HG03095 (cell line): Measurements from ENCODE around the gene OLA1.
"Not testable (repeated sequence)": the region's sequence is repeated elsewhere in the genome, so short reads cannot be mapped to it uniquely, and the experiment has no call there.

Source experiments
- ATAC-seq: cut with Tn5 transposase; IDR thresholded peaks from one replicate; pipeline ENCODE4 v1.9.1; 2021; ENCODE audit warnings: moderate library complexity; ENCODE audit not compliant: unreplicated experiment

Gene OLA1

GRCh38 chr2:174248187-174248997, at the start of gene OLA1:
TSS of gene OLA1 (minus strand) at chr2:174248532. CDS start at chr2:174246815, 1,717 bp downstream.
- peak; percentile 97 for ATAC-seq

- ATAC-seq: no peak
Measured at GRCh38 chr2:174292908-174293307, 44.6 kb upstream of the OLA1 start.

- ATAC-seq: no peak
Measured at GRCh38 chr2:174286172-174286571, 37.8 kb upstream of the OLA1 start.

GRCh38 chr2:174282441-174282840, 34.1 kb upstream of the OLA1 start:
- no peak for ATAC-seq

GRCh38 chr2:174281736-174282135, 33.4 kb upstream of the OLA1 start:
- no peak for ATAC-seq

- no peak for ATAC-seq
Measured at GRCh38 chr2:174280596-174280995, 32.3 kb upstream of the OLA1 start.

GRCh38 chr2:174270263-174270662, 21.9 kb upstream of the OLA1 start:
- ATAC-seq: not testable (repeated sequence)

- no peak for ATAC-seq
Measured at GRCh38 chr2:174266288-174266687, 18.0 kb upstream of the OLA1 start.

GRCh38 chr2:174263997-174264396, 15.7 kb upstream of the OLA1 start:
- ATAC-seq: no peak

- ATAC-seq: no peak
Measured at GRCh38 chr2:174259981-174260380, 11.6 kb upstream of the OLA1 start.

- no peak for ATAC-seq
Measured at GRCh38 chr2:174254267-174254666, 5.9 kb upstream of the OLA1 start.

- no peak for ATAC-seq
Measured at GRCh38 chr2:174248998-174249592, 763 bp upstream of the OLA1 start.

GRCh38 chr2:174247474-174248186, 702 bp downstream of the OLA1 start:
- peak; percentile 10 for ATAC-seq

GRCh38 chr2:174246944-174247381, 1.4 kb downstream of the OLA1 start:
- no peak for ATAC-seq

- not testable (repeated sequence) for ATAC-seq
Measured at GRCh38 chr2:174245628-174246027, 2.7 kb downstream of the OLA1 start.

GRCh38 chr2:174245065-174245464, 3.3 kb downstream of the OLA1 start:
- no peak for ATAC-seq

- no peak for ATAC-seq
Measured at GRCh38 chr2:174243812-174244211, 4.5 kb downstream of the OLA1 start.

- ATAC-seq: no peak
Measured at GRCh38 chr2:174240097-174240496, 8.2 kb downstream of the OLA1 start.

- ATAC-seq: no peak
Measured at GRCh38 chr2:174236429-174236828, 11.9 kb downstream of the OLA1 start.

GRCh38 chr2:174235680-174236079, 12.7 kb downstream of the OLA1 start:
- ATAC-seq: no peak

GRCh38 chr2:174233771-174234275, 14.5 kb downstream of the OLA1 start:
- ATAC-seq: no peak

- no peak for ATAC-seq
Measured at GRCh38 chr2:174227748-174228147, 20.6 kb downstream of the OLA1 start.
